Fibroblast of lung (primary cell): ENCODE data around the gene ARL6IP5. TPM values are rescaled to one million over a fixed set of nuclear protein-coding genes. Genes with fewer than 3 reads are reported as not detected.
A peak's percentile ranks its signal among the peaks of the same experiment; 100 is the strongest.

Source experiments
- DNase-seq, 2 donors: peaks; one replicate each; pipeline versions ENCODE4 v3.0.0 to v3.0.0-alpha.2; 2010; ENCODE audit warnings: low read depth in 2 of 2
- H2AFZ ChIP-seq: 2 replicates; pipeline ENCODE4 v1.5.1; 2012; ENCODE audit warnings: low read length, control low read depth, inconsistent platforms
- H3K27ac ChIP-seq: 2 replicates; pipeline ENCODE4 v1.5.1; 2011; ENCODE audit warnings: low read length, control low read depth; ENCODE audit not compliant: insufficient read depth
- H3K27me3 ChIP-seq: 2 replicates; pipeline ENCODE4 v1.5.1; 2011; ENCODE audit warnings: mild to moderate bottlenecking, low read length; ENCODE audit not compliant: control insufficient read depth, insufficient read depth
- H3K36me3 ChIP-seq: 2 replicates; pipeline ENCODE4 v1.5.1; 2011; ENCODE audit warnings: low read length; ENCODE audit not compliant: control insufficient read depth, insufficient read depth
- H3K4me1 ChIP-seq: 2 replicates; pipeline ENCODE4 v1.5.1; 2011; ENCODE audit warnings: low read length; ENCODE audit not compliant: control insufficient read depth, insufficient read depth; ENCODE audit errors: extremely low read depth
- H3K4me2 ChIP-seq: 2 replicates; pipeline ENCODE4 v1.5.1; 2011; ENCODE audit warnings: low read length, control low read depth; ENCODE audit not compliant: insufficient read depth; ENCODE audit errors: extremely low read depth
- H3K4me3 ChIP-seq, 4 experiments: fragments of 200-600 bp in 1 of 4; sonication (generic) in 1 of 4; replicated peaks in 1 of 4; 2 replicates each; pipeline ENCODE4 v1.5.1; 2011 to 2016; ENCODE audit warnings: low read length in 4 of 4, low read depth in 3 of 4, mild to moderate bottlenecking in 3 of 4, control low read depth in 2 of 4, inconsistent platforms in 1 of 4, mixed read lengths in 1 of 4; ENCODE audit not compliant: insufficient read depth in 1 of 4; ENCODE audit errors: control extremely low read depth in 1 of 4
- H3K79me2 ChIP-seq: 2 replicates; pipeline ENCODE4 v1.5.1; 2012; ENCODE audit warnings: mild to moderate bottlenecking, low read length, inconsistent platforms; ENCODE audit not compliant: control insufficient read depth, insufficient read depth
- H3K9ac ChIP-seq: 2 replicates; pipeline ENCODE4 v1.5.1; 2011; ENCODE audit warnings: mild to moderate bottlenecking, low read length, control low read depth; ENCODE audit not compliant: insufficient read depth
- H3K9me3 ChIP-seq: 2 replicates; pipeline ENCODE4 v1.5.1; 2012; ENCODE audit warnings: low read depth, low read length; ENCODE audit not compliant: control insufficient read depth, insufficient read depth
- H4K20me1 ChIP-seq: 2 replicates; pipeline ENCODE4 v1.5.1; 2011; ENCODE audit warnings: low read length; ENCODE audit not compliant: control insufficient read depth, insufficient read depth; ENCODE audit errors: extremely low read depth
- CTCF ChIP-seq, 2 donors: IDR thresholded peaks in 1 of 2; conservative IDR thresholded peaks in 1 of 2; 1 replicate in 1 of 2; 2 replicates in 1 of 2; pipeline ENCODE4 v1.5.1; 2011 to 2012; ENCODE audit warnings: low read length in 2 of 2, control low read depth in 1 of 2, inconsistent platforms in 1 of 2, low read depth in 1 of 2, mild to moderate bottlenecking in 1 of 2
- EZH2 ChIP-seq: IDR thresholded peaks from 2 replicates; pipeline ENCODE4 v1.5.1; 2012; ENCODE audit warnings: low read length, control low read depth, mild to moderate bottlenecking; ENCODE audit errors: missing control alignments
- polyA plus RNA-seq, 2 donors: library from polyadenylated mRNA; depleted of rRNA in 1 of 2; stranded (reverse) in 1 of 2; unstranded in 1 of 2; fragments of >200 nt; gene quantifications; 2 replicates each; pipeline ENCODE4 v1.2.1, GENCODE V29; 2011 to 2012; ENCODE audit warnings: missing spikeins in 1 of 2
- total RNA-seq: library from RNA; depleted of rRNA; stranded (reverse); fragments of >200 nt; gene quantifications from 2 replicates; pipeline ENCODE4 v1.2.1, GENCODE V29; 2014

The ARL6IP5 gene
- total and polyA plus RNA-seq, 2 donors (not counting 1 experiment from before 2014, with no cell fraction given), result 209 to 253 TPM

- Histone ChIP-seq H3K79me2 (peaks cover 29% of the 10 kb centered on the region), H2AFZ (no peak overlapping the region), H3K9me3 (no peaks in the 10 kb centered on the region), H3K4me2 (peak overlapping the region; percentile 82), H3K27me3 (no peaks in the 10 kb centered on the region), H3K36me3 (no peaks in the 10 kb centered on the region), H4K20me1 (no peaks in the 10 kb centered on the region), H3K4me3 (peak overlapping the region; percentile 67 to 90 (median 76)), H3K27ac (peak overlapping the region; percentile 54), H3K9ac (peak overlapping the region; percentile 72), H3K4me1 (peaks cover 25% of the 10 kb centered on the region)
- no peak for TF ChIP-seq EZH2
- TF ChIP-seq CTCF (conservative IDR thresholded peaks at IDR 0.05 in 1 of 2, IDR thresholded peaks at IDR 0.05 in 1 of 2; ENCODE audit: low read depth in 1 of 2, low read length in 2 of 2), result no peak
- DNase-seq, result no peak
Measured at GRCh38 chr3:69079269-69080159, 5.2 kb upstream of the ARL6IP5 start.

GRCh38 chr3:69080233-69080920 is 4.4 kb upstream of the ARL6IP5 start, which contains the start of gene UBA3:
Gene UBA3, minus strand, starts transcription at chr3:69080365. Its CDS starts 12 bp downstream, at chr3:69080353.
- H3K27ac ChIP-seq, result peak within 1 kb of the TSS; percentile 54
- H4K20me1 ChIP-seq, result no peaks in the 10 kb centered on the region
- no peaks in the 10 kb centered on the region for H3K9me3 ChIP-seq
- H3K79me2 ChIP-seq, result peaks cover 33% of the 10 kb centered on the region
- peak; percentile 80 to 83 for DNase-seq
- H3K4me3 ChIP-seq, result peak within 1 kb of the TSS; percentile 67 to 90 (median 76)
- H3K4me1 ChIP-seq, result peaks cover 25% of the 10 kb centered on the region
- H2AFZ ChIP-seq, result no peak within 1 kb of the TSS
- H3K4me2 ChIP-seq, result peak within 1 kb of the TSS; percentile 82
- no peaks in the 10 kb centered on the region for H3K27me3 ChIP-seq
- peak within 1 kb of the TSS; percentile 72 for H3K9ac ChIP-seq
- H3K36me3 ChIP-seq, result no peaks in the 10 kb centered on the region
- TF ChIP-seq EZH2 (no peak), CTCF (conservative IDR thresholded peaks at IDR 0.05 in 1 of 2, IDR thresholded peaks at IDR 0.05 in 1 of 2; ENCODE audit: low read depth in 1 of 2, low read length in 2 of 2) (no peak)

DNA sequence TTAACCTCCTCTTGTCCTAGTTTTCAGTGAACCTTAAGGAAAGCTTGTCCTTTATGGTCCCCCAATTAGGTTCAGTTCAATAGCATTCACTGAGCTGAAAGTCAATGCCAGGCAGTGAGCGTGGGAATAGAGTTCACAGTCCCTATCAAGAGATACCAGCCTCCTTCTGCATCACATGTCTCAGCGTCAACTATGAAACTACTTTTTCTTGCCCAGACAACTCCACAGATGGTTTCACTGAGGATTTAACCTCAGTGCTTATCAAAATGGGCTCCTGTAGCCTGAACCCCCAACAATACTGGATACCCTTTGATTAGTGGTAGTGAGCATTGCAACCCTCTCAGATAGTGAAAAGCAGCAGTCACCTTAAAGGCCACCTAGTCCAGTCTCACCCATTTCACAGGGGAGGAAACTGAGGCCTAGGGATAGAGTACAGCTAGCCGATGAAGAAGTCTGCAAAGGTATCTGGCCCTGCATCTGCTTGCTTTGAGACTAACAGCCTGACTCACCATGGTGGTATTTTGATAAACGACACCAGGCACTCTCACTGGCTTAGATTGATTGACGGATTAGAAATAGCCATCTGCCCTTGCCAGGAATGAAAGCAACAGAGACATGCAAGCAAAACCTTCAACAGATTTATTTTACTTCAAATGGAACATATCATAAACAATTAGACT is 3.0 kb upstream of the ARL6IP5 start:
- H3K79me2 ChIP-seq, result peaks cover 39% of the 10 kb centered on the region
- H3K27ac ChIP-seq, result no peak overlapping the region
- H2AFZ ChIP-seq, result no peak overlapping the region

More for the DNA sequence above, 3.0 kb upstream of the ARL6IP5 start:
- TF ChIP-seq CTCF (conservative IDR thresholded peaks at IDR 0.05 in 1 of 2, IDR thresholded peaks at IDR 0.05 in 1 of 2; ENCODE audit: low read depth in 1 of 2, low read length in 2 of 2) (no peak), EZH2 (no peak)
- Histone ChIP-seq H3K36me3 (no peaks in the 10 kb centered on the region), H3K9me3 (no peaks in the 10 kb centered on the region), H3K27me3 (no peaks in the 10 kb centered on the region), H3K9ac (no peak overlapping the region), H3K4me1 (peaks cover 26% of the 10 kb centered on the region), H3K4me2 (peak overlapping the region; percentile 57), H3K4me3 (no peak overlapping the region), H4K20me1 (no peaks in the 10 kb centered on the region)
- DNase-seq, result peak in 1 of 2 donors; percentile 58
